GM18520 (cell line): ENCODE measurements around the gene STXBP6.

ENCODE experiments used
- ATAC-seq: cut with Tn5 transposase; IDR thresholded peaks from one replicate; pipeline ENCODE4 v1.9.1; 2021; ENCODE audit not compliant: unreplicated experiment

Gene STXBP6

DNA sequence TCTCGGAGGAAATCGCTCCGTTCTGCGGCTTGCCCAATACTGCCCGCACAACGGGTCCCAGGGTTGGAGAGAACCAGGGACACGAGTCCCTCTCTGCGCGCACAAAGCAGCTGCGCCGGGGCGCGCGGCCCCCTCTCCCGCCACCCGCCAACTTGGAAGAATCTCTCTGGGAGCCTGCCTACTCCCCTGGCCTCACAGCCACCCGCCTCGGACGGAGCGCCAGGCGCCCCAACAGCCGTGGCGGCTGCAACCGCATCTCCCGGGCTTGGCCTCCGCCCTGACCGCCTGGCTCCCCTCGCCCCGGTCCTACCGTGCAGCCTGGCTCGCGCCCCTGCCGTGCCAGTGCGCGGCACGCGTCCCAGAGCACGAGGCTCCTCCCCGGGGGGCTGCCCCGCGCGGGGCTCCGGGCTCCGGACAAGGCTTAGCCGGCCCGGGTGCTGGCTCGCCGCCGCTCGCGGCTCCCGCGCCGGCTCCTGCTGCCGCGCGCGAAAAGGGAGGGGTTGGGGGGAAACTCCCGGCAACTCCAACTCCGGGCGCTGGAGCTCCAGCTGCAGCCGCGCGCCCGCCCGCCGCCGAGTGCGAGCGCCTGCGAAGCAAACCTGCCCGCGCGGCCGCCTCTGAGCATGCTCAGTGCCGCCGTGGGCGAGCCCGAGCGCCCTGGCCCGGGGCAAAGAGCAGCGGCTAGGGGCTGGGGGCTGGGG is at the start of gene STXBP6:
Gene STXBP6, minus strand, starts transcription at position 580 of the 701 bp plus-strand sequence. CDS start 75,329 bp downstream, outside the sequence.
- ATAC-seq, result no peak

DNA sequence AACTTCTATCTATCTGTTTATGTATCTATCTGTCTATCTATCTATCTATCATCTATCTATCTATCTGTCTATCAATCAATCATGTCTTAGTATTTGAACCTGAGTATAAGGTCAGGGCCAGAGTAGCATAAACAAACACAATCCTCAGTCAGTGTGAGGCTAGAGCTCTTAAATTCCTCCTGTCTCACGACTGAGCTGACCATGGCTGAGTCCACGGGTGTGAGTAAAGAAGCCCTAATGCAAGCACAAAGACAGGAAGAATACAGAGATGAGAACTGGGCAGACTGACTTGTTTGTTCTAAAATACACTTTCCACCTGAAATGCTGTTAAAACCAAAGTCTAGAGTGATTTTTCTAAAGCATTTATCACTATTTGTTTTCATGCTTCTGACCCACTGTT is 47.2 kb upstream of the STXBP6 start:
- no peak for ATAC-seq

DNA sequence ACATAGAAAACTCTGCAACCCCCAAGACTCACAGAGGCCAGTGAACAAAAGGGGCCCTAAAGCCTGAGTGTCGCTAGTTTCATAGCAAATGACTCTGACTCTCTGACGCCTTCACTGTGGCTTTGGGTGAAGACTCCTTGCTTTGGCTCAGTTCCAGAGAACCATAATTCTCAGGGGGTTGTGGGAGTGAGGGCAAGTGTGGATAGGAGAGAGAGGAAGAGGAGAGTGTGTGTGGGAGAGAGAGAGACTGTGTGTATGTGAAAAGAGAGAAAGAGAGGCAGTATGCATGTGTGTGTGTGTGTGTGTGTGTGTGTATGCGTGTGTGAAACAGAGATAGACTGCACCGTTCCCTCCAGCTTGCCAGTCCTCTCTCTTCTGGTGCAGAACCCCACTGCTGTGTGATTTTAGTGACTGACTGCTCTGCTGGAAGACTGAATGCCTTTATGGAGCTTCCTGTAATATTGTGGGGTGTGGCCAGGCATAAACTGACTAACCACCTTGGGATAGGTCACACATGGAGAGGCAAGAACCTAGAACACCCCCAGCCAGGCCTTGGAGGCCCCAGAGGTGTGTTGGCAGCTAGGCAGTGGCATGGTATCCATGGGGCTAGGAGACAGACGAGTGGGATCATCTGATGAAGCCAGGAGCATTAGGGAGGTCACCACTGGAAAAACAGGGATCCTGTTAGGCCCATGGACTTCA is 45.9 kb upstream of the STXBP6 start:
- no peak for ATAC-seq

DNA sequence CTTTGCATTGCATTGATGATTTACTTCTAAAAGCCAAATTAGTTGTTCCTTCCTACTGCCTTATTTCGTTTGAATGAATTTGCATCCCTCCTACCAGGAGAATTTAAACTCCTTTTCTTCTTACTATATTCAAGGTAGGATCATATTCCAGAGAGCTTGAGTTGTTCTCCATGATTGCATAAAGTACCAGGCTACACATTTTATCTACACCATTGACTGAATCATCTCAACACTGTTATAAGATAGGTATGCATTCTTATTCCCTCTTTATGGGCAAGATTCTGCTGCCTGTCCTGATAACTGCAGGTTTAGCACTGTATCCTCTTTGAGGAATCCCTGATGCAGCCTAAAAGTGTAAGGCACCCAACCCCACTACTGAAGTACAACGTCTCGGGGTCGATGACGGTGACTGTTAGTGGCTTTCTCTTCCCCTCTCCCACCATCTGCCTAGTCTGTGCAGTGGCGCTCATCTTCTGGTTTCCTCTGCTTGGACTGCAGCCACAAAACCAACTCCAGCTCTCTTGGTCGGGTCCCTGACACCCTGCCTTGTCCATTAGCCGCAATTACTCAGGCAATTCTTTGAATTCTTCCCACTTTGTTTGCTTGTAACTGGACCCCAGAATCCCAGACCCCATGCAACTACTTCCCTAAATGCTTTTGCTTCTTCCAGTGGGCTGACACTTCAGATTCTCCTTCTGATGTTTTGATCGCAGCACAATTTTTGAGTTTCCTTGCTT is 44.4 kb upstream of the STXBP6 start:
- no peak for ATAC-seq

DNA sequence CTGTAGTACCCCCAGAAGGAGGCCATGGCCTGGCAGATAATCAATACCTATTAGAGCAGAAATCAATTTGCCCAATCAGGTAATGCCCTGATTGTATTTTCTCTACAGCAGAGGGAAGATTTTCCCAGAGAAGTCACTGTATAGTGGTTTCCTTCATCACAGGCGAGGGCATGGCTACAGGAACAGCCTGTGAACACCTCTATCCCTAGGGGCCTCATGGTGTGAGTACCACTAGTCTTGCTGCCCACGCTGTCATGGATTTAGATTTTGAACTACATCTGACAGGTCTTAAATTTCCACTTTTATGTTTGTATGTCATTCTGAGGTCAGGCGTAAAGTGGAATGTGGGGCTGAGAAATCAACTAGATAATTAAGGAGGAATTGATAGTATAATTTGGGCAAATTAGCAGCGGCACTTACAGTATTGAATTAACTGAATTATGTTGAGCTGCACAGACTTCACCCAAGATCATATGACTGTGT is 42.4 kb upstream of the STXBP6 start:
- no peak for ATAC-seq

DNA sequence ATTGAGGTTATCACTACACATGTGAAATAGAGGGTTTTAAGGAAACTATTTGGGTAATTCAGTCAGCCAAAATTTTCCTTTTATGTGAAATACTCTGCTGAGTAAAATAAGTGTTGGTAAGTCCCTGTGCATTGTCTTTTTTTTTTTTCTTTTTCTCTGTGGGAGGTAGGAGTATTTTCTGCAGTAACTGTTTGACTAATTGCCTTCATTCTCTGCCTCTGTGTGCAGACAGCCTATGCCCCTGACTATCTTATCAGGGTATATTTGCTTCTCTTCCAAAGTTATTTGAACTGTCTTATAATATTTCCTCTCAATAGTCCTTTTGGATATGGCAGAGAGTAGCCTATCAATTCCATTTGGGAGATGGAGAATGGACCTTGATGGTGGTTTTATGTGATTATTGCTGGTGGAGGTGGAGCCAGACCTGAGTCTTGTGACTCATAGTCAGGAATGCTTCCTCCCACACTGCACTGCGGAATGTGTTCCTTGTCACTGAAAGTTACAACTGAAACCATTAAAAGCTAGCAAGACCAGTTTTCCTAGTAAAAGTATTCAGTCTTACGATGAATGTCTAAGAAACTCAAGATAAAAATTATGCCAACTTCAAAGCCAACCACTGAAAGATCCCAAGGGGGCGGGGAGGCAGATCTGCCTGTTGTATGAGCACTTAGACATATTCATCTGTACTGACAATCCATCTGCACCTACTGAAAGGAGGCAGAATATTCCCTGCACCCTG is 40.9 kb upstream of the STXBP6 start:
- ATAC-seq, result no peak

DNA sequence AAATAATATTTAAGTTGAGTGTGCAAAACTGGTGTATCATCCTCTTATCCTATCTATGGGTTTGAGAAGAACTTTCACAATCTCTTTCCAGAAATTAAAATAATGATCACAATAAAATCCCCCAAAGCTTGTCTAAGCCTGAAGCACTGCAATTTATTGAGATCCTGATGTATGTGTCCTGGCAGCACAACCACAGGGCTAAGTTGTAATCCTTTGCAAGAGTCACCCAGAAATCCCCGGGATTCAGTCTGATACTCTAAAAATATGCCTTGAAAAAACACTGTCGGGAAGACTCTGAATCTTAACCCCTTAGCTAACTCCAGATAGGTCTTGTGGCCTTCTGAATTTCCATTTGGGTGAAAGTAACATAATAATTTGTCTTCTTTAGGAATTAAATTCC is 40.3 kb upstream of the STXBP6 start:
- ATAC-seq, result no peak

DNA sequence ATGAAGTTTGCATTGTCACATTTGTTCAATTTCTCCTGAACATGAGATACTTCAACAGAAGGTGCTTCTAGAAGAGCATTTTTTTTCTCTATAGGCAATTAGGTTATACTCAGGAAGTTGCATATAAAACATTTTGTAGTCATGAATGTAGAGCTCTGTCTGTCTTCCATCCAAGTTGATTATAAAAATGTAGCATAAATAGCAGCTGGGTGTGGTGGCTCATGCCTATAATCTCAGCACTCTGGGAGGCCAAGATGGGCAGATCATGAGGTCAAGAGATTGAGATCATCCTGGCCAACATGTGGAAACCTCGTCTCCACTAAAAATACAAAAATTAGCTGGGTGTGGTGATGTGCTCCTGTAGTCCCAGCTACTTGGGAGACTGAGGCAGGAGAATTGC is 39.5 kb upstream of the STXBP6 start:
- ATAC-seq, result no peak

DNA sequence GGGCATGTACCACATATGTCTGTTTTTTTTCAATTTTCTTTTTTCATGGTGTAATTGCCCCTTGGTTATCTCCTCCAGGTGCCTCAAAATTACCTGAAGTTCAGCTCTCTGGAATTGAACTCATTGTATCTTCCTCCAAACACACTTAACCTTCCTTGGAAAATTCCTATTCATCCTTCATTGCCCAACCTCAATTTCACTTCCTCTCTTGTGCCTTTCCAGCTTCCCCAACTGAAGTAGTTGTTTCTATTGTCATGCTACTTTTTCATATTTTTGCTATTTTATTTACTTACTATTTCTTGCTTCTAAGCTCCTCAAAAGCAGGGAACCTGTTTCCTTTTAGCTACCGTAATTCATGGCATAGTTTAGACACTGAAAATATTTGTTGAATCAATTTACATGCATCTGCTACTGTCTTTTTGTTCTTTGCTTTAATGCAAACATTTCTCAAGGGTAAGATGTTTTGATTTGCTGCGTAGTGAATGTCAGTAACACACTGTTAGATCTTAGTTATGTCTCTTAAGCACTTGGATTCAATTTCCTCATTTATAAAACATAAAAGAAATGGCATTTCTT is 37.0 kb upstream of the STXBP6 start:
- ATAC-seq, result no peak

DNA sequence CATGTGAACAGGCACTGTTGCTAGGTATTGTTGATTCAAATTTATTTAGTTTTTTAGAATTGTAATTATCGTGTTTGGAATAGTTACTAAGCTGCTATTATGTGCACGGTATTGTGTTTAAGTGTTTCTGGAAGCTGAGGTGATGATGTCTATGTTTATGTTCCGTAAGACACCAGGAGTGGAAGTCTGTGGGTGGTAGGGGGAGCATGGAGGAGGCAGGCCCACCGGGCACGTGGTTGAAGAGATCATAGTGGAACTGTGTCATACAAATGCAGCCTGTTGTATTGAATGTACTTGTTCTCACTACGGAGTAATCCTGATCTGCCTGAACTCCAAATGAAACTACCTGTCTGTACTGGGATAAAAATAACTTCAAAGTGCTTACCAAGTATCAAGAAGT is 36.1 kb upstream of the STXBP6 start:
- no peak for ATAC-seq

DNA sequence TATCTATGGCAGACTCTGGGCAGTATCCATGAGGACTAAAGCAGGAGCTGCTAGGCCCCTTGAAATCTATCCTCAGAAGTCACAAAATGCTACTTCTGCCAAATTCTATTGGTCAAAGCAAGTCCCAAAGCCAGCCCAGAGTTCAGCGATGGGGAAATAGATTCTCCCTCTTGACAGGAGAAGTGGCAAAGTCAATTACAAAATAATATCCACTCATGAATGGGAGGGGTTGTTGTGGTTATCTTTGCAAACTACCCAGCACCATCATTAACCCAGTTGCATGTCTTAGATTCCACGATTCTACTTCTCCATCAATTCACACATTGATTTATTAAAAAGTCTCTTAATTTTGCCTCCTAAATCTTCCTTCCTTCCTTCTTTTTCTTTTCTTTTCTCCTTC is 30.7 kb upstream of the STXBP6 start:
- ATAC-seq, result no peak

DNA sequence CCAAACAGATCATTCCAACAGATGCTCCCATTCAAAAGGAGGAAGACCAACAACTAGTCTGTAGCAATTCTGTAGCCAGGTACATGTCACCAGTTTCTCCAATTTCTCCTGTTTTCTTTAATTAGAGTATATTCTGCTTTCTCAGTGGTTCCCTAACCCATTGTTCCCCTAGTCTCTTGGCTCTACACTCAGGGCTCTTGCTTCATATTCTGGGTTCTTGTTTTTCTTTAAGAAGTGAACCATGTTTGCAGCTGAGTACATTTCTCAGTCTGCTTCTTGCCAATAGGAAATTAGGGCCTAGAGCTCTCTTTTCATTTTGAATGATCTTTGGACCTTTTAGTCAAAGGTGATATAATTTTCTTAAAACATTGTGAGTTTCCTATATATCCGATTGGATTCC is 29.4 kb upstream of the STXBP6 start:
- no peak for ATAC-seq

DNA sequence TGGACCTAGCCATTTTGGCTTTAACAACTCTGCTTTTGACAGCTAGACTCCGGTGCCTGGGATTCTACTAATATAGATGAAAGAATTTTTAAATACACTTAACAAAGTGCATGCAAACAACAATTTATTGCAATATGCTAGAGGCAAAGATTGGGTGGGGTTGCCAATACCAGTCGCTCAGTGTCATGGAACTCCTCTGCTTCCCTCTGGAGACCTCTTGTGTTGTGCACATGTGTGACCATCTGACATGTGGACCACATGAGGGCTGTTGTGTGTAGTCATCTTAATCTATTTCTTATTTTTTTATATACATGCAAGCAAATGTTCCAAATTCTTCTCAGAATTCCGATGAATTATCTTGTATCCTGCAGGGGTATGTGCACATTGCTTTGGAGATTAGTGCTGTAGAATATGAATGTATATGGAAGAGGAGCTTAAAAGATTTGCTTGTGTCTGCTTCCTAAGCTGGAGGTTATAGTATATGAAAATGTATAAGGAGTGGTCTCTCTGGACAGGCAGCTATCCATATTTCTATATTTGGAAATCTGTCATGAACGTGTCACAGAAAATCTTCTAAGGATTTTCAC is 24.2 kb upstream of the STXBP6 start:
- no peak for ATAC-seq

DNA sequence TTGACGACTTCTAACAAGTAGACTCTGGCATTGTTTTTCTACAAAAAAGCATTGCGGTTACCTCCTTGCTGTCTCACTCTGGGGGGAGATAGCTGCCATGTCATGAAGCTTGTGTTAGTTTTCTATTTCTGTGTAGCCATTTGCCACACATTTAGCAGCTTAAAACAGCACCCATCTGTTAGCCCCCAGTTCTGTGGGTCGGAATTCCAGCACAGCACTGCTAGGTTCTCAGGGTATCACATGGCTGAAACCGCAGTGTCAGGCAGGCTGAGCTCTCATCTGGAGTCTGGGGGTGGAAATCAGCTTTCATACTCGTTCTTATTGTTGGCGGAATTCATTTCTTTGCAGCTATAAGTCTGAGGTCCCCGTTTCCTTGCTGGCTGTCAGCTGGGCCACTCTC is 19.9 kb upstream of the STXBP6 start:
- no peak for ATAC-seq

DNA sequence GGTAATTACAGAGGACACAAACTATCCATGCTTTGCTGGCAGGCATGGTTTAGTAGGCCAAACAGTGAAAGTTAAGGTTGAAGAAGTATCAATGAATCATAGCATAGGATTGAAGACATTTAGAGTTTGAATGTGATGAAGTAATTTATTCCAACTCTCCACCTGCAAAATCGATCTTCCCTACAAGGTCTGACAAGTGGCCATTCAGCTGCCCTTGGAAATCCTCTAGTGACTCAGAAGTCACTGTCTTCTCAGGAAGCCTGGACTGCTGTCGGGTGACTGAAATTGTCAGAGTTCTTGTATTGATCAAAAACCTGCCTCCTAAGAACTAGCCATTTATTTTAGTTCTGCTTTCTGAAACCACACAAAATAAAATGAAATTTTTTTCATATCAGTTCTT is 17.7 kb upstream of the STXBP6 start:
- no peak for ATAC-seq

DNA sequence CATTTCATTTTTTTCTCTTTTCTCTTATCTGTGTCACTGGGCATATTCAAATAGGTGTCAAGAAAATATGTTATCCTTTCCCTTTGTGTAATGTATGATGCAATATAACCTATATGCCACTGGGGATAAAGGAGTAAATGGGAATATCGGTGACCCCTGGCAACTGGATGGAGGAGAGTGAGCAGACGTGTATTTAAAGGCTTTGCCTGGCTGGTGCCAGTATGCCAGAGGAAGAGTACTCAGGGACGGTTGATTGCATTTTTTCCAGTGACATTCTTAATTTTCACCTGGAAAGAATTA is 12.0 kb upstream of the STXBP6 start:
- ATAC-seq, result no peak

DNA sequence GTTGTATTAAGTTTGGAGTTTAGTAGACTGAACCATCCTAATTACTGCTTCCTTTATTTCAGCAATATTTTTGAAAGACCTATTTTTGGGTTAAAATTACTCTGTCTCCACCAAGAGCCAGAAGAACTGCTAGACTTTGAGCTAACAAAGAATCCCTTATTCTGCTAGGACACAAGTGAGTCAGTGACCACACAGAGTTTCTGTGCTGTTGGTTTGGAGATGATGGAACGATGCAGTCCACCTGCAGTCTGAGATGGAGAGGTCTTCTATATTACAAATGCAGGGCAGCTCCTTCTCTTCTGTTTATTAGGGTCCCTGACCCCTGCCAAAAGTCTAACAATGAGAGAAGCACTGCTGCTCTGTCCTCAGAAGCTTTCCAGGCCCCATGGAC is 6.7 kb upstream of the STXBP6 start:
- ATAC-seq, result no peak

DNA sequence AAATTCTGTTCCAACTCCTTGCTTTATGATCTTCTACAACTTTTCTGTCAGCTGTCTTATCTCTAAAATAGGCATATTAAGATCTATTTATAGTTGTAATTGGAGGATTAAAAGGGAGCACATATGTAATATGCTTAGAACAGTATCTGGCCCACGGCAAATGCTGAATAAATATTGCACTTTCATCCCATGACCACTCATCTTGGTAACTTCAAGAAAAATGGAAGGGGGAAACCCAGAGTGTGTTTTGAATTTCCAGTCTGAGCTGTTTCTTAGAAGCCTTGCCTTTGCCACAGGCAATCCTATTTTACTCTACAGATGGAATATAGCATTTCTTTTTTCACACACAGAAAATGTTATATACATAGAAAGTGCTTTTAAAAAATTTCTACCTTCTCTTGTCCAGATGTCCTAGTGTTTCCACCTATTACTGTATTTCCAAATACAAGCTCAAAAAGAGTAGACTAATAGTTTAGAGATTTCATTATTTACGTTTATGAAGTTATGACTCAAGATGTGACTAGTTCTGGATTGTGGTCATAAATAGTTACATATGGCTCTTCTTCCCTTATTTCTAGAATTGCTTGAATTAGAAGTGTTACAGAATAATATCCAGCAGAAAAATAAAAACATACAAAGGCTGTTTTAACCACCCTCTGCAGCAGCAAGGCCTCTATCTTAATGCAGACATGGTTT is 6.2 kb upstream of the STXBP6 start:
- ATAC-seq, result no peak

DNA sequence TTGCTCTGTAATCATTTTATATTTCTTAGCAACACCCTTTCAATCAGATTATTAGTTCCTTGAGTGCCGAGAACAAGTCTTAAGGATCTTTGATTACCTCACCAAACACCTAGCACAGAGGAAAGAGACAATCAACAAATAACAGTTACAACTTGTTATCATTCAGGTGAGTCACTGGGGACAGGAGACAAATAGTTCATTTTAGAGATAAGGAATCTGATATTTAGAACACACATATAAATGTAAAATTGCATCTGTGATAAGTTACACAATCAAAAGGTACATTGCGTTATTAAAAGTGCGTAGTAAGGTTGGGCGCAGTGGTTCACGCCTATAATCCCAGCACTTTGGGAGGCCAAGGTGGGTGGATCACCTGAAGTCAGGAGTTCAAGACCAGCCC is 5.1 kb upstream of the STXBP6 start:
- ATAC-seq, result no peak

DNA sequence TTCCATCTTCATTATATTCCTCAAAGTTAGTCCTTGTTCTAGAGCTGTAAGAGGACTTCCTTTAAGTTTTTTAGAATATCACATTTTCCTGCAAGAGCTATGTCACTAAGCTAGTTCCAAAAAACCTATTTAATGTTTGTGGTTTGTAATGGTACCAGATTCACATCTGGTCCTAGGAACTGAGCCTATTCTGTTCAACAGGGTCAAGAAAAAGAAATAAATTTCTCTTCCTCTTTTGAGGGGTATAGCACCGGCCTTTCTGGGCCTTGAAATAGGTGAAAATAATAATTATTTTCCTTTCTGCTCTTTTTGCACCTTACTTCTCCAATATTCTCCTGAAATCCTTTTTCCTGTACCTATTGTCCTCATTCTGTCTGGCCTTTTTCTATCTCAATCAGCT is 3.6 kb upstream of the STXBP6 start:
- ATAC-seq, result no peak
